Suprapubic skin (tissue), 3 donors: Measurements from ENCODE around the gene COL23A1.

Source experiments
- CTCF ChIP-seq, 2 donors: fragments of 200-600 bp in 1 of 2; fragments of 450-650 bp in 1 of 2; sonication (generic) in 1 of 2; IDR thresholded peaks; one replicate each; pipeline ENCODE4 v1.5.1; 2016 to 2019; ENCODE audit warnings: antibody characterized with exemption in 2 of 2, mild to moderate bottlenecking in 1 of 2, moderate library complexity in 1 of 2
- POLR2A ChIP-seq, 2 donors: fragments of 450-650 bp; IDR thresholded peaks; one replicate each; pipeline ENCODE4 v1.6.1; 2017; ENCODE audit warnings: antibody characterized with exemption in 2 of 2, mild to moderate bottlenecking in 2 of 2, moderate library complexity in 2 of 2

GRCh38 chr5:178365501-178366440, 224.4 kb downstream of the COL23A1 start:
- TF ChIP-seq POLR2A (IDR thresholded peaks at IDR 0.05) (no peak), CTCF (IDR thresholded peaks at IDR 0.05) (no peak)
